ENCODE results near the gene TBC1D4.
"Not testable (repeated sequence)": the region's sequence is repeated elsewhere in the genome, so short reads cannot be mapped to it uniquely, and the experiment has no call there.

DNA sequence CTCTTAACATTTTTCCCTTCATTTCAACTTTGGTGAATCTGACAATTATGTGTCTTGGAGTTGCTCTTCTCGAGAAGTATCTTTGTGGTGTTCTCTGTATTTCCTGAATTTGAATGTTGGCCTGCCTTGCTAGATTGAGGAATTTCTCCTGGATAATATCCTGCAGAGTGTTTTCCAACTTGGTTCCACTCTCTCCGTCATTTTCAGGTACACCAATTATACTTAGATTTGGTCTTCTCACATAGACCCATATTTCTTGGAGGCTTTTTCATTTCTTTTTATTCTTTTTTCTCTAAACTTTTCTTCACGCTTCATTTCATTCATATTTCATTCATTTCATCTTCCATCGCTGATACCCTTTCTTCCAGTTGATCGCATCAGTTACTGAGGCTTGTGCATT is 236.4 kb downstream of the TBC1D4 start:
- not testable (repeated sequence) for TF ChIP-seq CTCF, POLR2A (IDR thresholded peaks at IDR 0.05)
